Measurements from ENCODE around the gene SH2D4B.

The SH2D4B gene

GRCh38 chr10:80503584-80504157 lies 34.0 kb upstream of the SH2D4B start:
- DNase-seq (ENCODE audit: low read depth in 3 of 3, low spot score in 1 of 3), result no peak

GRCh38 chr10:80504158-80504811 lies 33.4 kb upstream of the SH2D4B start:
- no peak for DNase-seq (ENCODE audit: low read depth in 3 of 3, low spot score in 1 of 3)

DNA sequence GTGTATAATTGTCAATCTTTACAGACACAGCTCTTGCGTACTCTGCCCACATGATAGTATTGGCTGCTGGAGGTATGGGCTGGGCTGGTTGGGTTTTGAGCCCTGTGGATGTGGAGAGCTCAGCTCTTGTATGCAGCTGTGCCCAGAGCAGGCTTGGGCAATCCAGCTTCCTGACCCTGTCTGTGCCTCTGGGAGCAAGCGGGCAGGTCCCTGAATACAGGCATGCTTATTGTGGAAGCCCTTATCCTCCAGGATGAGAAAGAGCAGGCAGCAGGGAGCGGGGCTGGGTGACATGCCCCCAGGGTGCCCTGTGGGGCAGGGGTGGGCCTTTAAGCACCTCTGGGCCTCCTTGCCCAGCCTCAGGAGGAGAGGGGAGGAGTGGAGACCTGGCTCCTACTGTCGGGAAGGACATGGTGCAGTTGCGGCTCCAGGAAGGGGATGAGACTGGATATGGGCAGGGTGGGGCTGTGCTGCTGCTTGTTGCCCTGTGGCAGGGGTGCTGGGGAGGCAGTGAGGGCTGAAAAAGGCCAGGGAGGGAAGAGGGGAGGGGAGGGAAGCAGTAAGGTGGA lies 32.7 kb upstream of the SH2D4B start:
- DNase-seq (ENCODE audit: low read depth in 3 of 3, low spot score in 1 of 3), result no peak

DNA sequence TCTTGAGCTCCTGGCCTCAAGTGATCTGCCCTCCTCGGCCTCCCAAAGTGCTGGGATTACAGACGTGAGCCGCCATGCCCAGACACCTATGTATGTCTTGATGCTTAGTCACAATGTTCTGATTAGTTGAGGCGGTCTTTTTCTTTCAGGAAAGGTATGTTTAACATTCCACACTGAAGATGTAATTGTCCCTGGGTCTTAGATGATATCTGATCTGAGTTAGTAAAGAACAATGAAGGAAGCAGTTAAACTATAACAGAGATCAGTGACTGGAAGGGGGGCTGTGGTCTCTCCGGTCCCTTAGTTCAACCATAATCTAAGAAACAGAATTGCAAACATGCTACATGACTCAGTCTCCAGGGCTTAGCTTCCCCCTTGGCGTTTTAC lies 31.5 kb upstream of the SH2D4B start:
- DNase-seq (ENCODE audit: low read depth in 3 of 3, low spot score in 1 of 3), result no peak

- no peak for DNase-seq (ENCODE audit: low read depth in 3 of 3, low spot score in 1 of 3)
Observed at GRCh38 chr10:80506836-80507487, 30.7 kb upstream of the SH2D4B start.

GRCh38 chr10:80509108-80509402 lies 28.6 kb upstream of the SH2D4B start:
- DNase-seq (ENCODE audit: low read depth in 3 of 3, low spot score in 1 of 3), result no peak

DNA sequence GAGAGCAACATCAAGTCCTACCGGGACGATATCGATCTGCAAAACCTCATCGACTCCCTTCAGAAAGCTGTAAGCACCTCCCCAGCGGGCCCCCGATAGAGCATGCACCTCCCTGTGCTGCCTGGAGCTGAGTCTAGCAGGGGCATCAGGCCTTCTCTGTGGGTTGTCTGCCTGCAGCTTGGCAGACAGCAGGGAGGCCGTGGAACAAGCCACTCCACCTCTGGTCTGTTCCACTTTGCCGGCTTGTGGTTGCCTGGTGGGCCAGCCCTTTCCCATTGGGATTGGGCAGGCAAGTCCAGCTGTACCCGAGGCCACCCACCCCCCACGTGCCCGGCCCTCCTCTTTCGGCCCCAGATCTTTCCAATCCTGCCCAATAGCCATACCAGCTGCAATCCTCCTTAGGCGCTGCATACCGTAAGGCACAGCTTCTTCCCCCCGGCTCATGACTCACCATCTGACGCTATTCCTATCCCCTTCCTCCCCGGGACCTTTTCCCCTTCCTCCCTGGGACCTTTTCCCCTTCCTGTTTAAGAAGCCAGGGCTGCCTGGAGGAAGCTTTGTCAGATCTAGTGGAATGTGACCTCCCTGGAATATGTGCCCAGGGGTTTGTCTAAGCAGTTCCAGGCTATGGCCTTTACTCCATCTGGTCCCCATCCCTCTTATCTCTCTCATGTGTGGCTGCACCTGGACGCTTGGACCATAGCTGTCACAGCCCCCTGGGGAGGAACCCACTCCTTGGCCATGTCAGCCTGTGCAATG lies 28.1 kb upstream of the SH2D4B start:
- DNase-seq (ENCODE audit: low read depth in 3 of 3, low spot score in 1 of 3), result no peak

GRCh38 chr10:80512031-80512526 lies 25.6 kb upstream of the SH2D4B start:
- no peak for DNase-seq (ENCODE audit: low read depth in 3 of 3, low spot score in 1 of 3)

DNA sequence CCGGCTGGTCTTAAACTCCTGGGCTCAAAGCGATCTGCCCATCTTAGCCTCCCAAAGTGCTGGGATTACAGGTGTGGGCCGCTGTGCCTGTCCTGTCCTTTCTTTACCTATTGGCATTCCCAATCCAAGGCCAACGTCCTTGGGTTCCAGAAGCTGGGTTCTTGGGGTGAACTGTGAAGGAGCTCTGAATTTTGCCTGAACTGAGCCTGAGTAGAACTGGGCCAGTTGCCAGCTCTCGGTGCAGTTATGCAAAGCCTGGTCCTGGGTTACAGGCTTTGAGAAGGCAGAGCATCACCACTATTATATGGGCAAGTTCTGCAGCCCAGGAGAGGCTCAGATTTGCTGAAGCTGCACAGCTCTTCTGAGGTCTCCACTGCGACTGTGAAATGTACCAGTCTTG lies 24.6 kb upstream of the SH2D4B start:
- no peak for DNase-seq (ENCODE audit: low read depth in 3 of 3, low spot score in 1 of 3)

- no peak for DNase-seq (ENCODE audit: low read depth in 3 of 3, low spot score in 1 of 3)
Observed at GRCh38 chr10:80515511-80515910, 22.2 kb upstream of the SH2D4B start.

- DNase-seq (ENCODE audit: low read depth in 3 of 3, low spot score in 1 of 3), result no peak
Observed at GRCh38 chr10:80515941-80516340, 21.8 kb upstream of the SH2D4B start.

DNA sequence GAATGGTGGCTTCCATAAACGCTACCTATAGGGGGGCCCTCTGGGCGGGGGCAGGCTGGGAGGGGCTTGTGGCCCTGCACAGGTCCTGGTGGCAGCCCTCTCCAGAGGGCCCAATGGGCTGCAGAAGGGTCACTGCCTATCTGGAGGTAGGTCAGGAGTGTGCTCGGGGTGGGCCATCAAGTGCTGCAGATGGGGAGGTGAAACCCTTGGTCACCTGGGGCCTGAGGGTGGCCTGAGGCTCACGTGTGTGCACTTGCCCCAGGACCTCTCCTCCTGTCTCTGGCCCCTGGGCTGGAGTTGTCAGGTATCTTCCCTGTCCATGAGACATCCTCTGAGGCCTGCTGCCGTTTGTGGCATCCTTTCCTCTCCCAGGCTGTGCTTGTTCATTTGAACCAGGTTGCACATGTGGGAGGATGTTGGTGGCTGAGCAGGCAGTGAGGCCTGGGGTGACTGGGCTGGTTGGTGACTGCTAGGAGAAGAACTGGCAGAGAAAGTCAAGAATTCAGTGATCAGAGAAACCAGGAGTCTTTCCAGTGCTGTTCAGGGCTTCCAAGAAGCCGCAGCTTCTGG lies 21.1 kb upstream of the SH2D4B start:
- DNase-seq (ENCODE audit: low read depth in 3 of 3, low spot score in 1 of 3), result no peak

DNA sequence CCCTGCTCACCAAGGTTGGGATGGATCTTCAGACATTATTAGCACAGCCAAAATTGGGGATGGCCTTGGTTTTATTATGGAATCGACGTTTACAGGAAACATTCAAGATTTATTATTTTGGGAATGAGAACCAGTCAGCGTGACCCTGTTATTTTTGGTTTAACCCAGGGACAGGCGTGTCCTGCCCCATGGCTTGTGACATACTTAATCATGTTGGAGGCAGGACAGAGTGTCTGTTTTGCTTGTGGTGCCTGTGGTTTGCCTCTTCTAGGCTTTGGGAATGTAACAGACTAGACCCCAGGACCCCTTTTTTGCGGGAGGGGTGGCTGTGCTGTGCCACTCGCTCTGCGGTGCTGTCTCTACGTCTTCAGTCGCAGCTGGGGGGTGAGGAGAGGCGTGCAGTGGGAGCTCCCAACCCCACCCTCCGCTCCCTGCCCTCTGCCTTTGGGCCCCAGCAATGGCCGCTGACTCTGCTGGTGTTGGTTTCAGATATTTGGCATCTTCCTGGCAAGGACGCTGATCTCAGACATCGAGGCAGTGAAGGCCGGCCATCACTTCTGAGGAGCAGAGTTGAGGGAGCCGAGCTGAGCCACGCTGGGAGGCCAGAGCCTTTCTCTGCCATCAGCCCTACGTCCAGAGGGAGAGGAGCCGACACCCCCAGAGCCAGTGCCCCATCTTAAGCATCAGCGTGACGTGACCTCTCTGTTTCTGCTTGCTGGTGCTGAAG lies 20.1 kb upstream of the SH2D4B start:
- DNase-seq (ENCODE audit: low read depth in 3 of 3, low spot score in 1 of 3), result no peak

GRCh38 chr10:80518143-80518806 lies 19.4 kb upstream of the SH2D4B start:
- DNase-seq (ENCODE audit: low read depth in 3 of 3, low spot score in 1 of 3), result no peak

GRCh38 chr10:80518807-80519360 lies 18.8 kb upstream of the SH2D4B start:
- DNase-seq (ENCODE audit: low read depth in 3 of 3, low spot score in 1 of 3), result no peak

- DNase-seq (ENCODE audit: low read depth in 3 of 3, low spot score in 1 of 3), result no peak
Observed at GRCh38 chr10:80519936-80520650, 17.6 kb upstream of the SH2D4B start.

GRCh38 chr10:80520661-80521470 lies 16.8 kb upstream of the SH2D4B start:
- no peak for DNase-seq (ENCODE audit: low read depth in 3 of 3, low spot score in 1 of 3)

- no peak for DNase-seq (ENCODE audit: low read depth in 3 of 3, low spot score in 1 of 3)
Observed at GRCh38 chr10:80522756-80523363, 14.8 kb upstream of the SH2D4B start.
